Activated T-cell treated with anti-CD3 and anti-CD28 coated beads for 48 hours (primary cell): ENCODE data around the gene MGP.

Experiments used
- DNase-seq: peaks from one replicate; pipeline ENCODE4 v3.0.0-alpha.2; 2020; ENCODE audit warnings: low read depth

MGP gene

GRCh38 chr12:14860490-14860889 lies 25.2 kb downstream of the MGP start:
- no peak for DNase-seq

DNA sequence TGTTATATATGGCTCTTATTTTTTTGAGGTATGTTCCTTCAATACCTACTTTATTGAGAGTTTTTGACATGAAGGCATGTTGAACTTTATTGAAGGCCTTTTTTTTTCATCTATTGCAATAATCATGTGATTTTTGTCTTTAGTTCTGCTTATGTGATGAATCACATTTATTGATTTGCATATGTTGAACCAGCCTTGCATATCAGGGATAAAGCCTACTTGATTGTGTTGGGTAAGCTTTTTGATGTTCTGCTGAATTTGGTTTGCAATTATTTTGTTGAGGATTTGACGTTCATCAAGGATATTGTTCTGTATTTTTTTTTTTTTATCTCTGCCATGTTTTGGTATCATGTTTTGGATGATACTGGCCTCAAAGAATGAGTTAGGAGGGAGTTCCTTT lies 27.1 kb downstream of the MGP start:
- no peak for DNase-seq

GRCh38 chr12:14854586-14855183 lies 31.0 kb downstream of the MGP start:
- no peak for DNase-seq

- DNase-seq: no peak
These were observed 31.7 kb downstream of the MGP start for GRCh38 chr12:14853961-14854360.

DNA sequence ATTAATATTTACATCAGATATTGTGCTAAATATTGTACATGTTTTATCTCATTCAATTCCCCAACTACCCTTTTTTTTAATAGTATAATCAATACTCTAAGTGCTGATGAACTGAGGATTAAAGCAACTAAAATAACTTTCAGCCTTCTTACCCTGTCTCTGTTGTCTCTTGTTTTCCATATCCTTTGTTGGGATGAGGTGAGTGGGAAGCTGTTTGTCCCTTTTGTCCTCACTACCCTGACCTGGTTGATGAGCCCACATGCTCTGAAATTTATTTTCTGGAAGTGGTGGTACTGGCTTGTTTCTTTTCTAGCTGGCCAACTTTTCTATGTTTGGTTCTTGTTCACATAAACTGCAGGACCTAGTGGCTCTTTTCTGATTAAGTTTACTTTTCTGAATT lies 32.8 kb downstream of the MGP start:
- no peak for DNase-seq

GRCh38 chr12:14850929-14851663 lies 34.6 kb downstream of the MGP start:
- no peak for DNase-seq

DNA sequence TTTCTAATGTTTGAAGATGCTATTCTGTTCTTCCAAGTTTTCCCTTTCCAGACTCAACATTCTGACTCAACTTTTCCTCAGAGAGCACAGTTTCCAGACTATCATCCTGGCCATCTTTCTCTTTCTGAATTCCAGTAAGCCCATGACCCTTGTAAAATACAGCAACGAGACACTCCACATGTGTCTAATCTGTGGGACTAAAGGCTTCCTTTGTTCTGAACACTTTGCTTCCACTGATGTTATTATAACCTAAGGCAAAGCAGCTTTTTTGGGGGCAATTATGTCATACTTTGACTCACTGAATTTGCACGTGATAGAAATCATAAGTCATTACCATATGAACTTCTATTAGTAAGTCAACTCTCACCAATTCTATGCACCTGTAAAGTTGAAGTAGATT lies 36.0 kb downstream of the MGP start:
- no peak for DNase-seq

DNA sequence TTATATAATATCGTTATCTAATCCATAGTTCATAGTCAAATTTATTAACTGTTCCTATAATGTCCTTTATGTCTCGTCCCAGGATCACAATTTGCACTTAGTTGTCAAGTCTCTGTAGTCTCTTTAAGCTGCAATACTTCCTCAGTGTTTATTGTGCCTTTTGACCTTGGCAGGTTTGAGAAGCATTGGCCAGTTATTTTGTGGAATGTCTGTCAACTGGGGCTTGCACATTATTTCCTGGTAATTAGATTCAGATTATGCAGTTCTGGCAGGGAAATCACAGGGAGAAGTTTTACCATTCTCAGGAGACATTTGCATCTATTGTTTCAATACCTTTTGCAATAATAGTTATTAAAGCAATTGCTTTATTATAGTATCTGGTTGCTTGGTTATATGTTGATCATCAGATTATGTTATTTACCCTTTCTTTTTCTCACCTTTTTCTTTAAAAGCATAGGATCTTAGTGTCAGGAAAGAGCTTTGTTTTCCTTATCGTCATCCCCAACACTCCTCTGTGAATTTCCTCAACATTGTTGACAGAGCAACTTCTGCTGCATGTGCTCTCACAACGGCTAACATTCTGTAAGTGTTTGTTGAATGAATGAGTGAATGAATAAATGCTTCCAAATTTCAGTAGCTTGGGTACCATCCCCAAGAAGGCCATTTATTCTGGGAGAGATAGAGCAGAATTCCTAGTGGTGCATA lies 38.6 kb downstream of the MGP start:
- DNase-seq: no peak

- DNase-seq: no peak
These were observed 39.5 kb downstream of the MGP start for GRCh38 chr12:14846042-14846587.

DNA sequence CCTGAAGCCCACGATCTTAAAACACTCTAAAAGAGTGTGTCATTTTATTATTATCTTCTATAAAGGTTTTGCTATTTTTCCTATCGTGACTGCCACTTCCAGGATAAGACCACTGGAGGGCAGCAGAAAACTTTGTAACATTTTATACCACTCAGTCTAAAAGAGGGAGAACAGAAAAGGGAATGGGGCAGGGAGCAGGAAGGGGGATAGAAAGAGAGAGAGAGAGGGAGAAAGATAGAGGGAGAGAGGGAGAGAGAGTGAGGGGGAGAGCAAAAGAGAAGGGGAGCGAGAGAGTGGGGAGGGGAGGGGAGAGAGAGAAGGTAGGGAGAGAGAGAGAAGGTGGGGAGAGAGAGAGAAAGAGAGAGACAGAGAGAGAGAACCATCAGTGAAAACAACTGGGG lies 40.3 kb downstream of the MGP start:
- peak; percentile 10 for DNase-seq

GRCh38 chr12:14844401-14844800 lies 41.3 kb downstream of the MGP start:
- DNase-seq: no peak

DNA sequence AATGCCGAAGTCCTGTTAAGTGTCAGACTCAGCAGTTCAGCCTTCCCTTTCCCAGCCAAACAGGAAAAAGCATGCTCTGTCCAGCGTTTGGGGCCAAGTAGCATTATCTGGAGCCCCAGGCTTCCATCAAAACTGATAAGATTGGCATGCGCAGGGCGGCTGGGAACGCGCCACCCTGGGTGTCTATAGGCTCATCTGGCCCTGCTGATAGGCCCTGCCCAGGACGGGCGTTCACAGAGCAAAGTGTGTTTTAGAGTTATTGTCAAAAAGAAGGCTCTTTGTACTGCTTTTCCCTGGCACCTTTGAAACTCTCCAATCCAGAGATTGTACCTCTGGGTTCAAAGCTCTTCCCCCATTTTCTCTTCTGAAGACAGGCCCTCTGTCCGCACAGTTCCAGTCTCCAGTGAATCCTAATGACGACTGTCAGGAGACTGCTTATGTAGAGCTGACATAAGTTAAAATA lies 42.2 kb downstream of the MGP start, which contains the start of gene ART4:
Gene ART4 (minus strand): TSS at position 102 of the 463 bp plus-strand sequence. CDS start 413 bp downstream, outside the sequence.
- no peak for DNase-seq

GRCh38 chr12:14842315-14842714 lies 43.3 kb downstream of the MGP start:
- no peak for DNase-seq

DNA sequence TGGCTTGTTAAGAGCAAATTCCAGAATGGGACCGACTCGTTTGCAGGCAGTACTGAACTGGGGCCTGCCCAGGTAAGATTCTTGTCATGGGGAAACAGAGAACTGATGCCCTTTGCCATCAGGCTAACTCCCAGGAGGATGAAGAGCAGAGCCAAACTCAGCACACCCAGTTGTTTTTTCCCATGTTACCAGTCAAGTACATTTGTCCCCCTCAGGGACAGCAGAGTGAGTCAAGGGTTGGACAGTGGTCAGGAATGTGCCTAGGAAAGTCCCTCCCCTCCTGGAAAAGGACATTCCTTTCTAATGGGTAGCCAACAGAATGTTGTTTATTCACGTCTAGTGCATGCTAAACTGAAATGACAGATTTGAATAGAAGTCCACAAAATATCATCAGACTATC lies 43.9 kb downstream of the MGP start:
- no peak for DNase-seq

DNA sequence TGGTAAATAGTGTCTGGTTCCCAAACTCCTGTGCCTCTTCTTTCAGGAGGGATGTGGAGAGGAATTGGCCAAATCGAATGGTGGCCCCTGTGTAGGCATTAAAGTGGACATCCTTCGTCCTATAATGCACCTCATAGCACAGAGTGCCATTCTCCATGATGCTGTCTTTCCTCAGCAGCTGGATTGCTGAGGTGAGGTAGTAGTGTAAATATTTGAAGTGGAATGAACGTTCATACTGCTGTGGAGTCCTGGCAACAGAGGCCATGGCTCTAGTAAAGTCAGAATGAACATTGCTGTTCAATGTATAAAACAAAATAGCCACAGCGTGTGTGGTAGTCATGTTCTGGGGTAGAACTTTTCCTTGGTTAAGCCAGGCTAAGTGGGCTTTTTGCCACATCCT lies 45.0 kb downstream of the MGP start:
- DNase-seq: no peak

DNA sequence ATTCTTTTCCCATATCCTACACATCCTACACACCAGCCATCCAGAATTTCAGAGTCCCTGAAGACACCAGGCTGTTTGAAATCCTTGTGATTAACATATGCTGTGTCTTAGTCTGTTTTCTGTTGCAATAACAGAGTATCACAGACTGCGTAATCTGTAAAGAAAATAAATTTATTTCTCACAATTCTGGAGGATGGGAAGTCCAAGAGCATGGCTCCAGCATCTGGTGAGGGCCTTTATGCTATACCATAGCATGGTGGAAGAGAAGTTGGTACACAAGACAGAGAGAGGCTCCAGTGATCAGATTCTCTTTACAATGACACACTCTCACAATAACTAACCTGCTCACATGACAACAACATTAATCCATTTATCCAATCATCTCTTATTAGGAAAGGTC lies 46.4 kb downstream of the MGP start:
- DNase-seq: no peak

DNA sequence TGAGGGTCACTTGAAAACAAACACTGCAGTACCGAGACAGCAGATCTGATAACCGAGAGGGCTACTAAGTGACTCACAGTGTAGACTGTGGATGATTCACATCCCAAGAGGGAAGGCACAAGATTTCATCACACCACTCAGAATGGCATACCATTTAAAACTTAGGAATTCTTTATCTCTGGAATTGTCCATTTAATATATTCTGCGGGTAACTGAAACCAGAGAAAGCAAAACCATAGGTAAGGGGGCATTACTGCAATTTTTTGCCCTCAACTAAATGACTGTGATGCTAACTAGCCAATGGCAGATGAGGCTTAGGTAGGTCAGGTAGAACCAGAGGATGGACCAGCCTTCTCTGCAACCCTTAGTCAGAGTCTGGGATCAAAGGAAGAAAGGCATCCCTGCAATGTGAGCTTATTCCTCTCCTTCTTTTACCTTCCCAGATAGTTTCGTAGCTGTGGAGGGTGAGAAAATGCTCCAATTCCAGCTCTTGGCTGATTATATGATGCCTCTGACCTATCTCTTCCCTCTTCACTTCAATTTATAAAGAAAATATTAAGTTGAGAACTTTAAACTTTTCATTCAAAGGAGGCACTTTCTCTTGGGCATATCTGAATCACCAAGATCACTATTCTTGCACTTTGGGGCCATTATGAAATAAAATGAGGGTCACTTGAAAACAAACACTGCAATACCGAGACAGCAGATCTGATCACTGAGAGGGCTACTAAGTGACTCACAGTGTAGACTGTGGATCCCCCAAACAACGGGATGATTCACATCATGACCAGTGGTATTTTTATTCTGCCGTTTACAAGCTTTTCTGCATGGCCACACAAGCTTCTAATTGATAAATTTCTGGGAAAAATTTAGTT lies 49.1 kb downstream of the MGP start:
- DNase-seq: no peak

DNA sequence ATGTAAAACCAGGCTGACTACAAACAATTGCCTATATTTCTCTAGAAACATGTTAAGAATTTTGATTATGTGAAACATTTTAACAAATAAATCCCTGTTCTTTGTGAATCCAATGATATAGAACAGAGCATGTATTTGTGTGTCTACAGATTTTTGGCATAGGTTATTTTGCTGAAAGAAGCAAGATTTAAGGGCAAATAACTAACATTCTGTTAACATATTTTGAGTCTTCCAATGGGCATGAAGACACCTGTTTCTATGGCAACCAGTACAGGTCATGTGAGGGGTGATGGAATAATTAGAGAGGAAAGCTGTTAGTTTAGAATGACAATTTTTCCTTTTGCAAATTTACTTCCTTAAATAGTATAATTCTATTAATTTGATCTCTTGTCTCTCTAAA lies 51.1 kb downstream of the MGP start:
- no peak for DNase-seq

DNA sequence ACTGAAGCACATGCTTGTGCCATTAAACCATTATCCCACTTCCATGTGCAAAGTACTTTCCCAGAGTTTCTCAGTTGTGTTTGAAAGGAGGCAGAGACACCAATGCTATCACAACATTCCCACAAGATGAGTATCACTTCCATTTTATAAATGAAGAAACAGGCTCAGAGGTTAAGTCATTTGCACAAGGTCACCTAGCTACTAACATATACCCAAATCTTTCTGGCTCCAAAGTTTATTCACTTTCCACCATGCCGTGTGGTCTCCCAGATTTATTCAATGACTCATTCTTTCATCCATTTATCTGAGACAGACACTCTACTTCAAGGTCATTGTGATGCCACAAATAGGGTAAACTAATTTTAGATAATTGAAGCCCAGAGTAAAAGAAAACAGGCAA lies 51.7 kb downstream of the MGP start:
- DNase-seq: no peak

DNA sequence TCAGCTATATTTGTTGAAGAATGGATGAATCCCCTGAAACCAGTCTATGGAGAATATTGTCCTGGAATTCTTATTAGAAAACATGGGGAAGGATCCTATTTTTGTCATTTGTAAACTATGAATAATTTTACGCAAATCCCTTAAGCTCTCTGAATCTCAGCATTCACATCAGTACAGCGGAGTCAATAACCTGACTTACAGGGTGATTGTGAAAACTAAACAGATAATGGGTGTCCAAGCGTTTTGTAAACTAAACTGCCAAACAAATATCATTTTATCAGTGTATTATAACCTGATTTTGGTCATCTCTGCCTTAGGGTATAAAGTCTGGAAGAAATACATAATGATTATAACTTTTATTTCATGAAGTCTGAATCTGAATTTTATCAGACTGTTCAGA lies 52.3 kb downstream of the MGP start:
- no peak for DNase-seq
